Chondrocyte (in vitro differentiated cells): ENCODE data around the gene AKAP11. TPM values are rescaled to one million over a fixed set of nuclear protein-coding genes. Genes with fewer than 3 reads are reported as not detected.
"Not testable (repeated sequence)": the region's sequence is repeated elsewhere in the genome, so short reads cannot be mapped to it uniquely, and the experiment has no call there.

Experiments
- DNase-seq: peaks from one replicate; pipeline ENCODE4 v3.0.0; 2021; ENCODE audit warnings: mixed read lengths, low spot score
- H3K27ac Mint-ChIP-seq: one replicate; pipeline ENCODE4 v1.8.0; 2021; ENCODE audit warnings: mild to moderate bottlenecking, moderate library complexity, mixed read lengths; ENCODE audit not compliant: unreplicated experiment
- H3K27me3 Mint-ChIP-seq: 2 replicates; pipeline ENCODE4 v1.8.0; 2021; ENCODE audit warnings: low read depth, mixed read lengths
- H3K36me3 Mint-ChIP-seq: 2 replicates; pipeline ENCODE4 v1.8.0; 2021; ENCODE audit warnings: low read depth, mixed read lengths
- H3K4me1 Mint-ChIP-seq: 2 replicates; pipeline ENCODE4 v1.8.0; 2021; ENCODE audit warnings: low read depth, mild to moderate bottlenecking, mixed read lengths
- H3K4me3 Mint-ChIP-seq: one replicate; pipeline ENCODE4 v1.8.0; 2021; ENCODE audit warnings: mild to moderate bottlenecking, moderate library complexity, mixed read lengths; ENCODE audit not compliant: unreplicated experiment
- H3K9me3 Mint-ChIP-seq: 2 replicates; pipeline ENCODE4 v1.8.0; 2021; ENCODE audit warnings: low read depth, mixed read lengths
- long read RNA-seq: library from polyadenylated mRNA; stranded (forward); transcript quantifications from one replicate; pipeline ENCODE4 v2.0.0, GENCODE V29; 2021
- total RNA-seq: library from RNA; stranded (reverse); gene quantifications from 3 replicates; pipeline ENCODE4 v1.2.1, GENCODE V29; 2021
- TF ChIP-seq, protein P1 (sequence below): fragments of 200-600 bp; sonication (generic); IDR thresholded peaks from 2 replicates; pipeline ENCODE4 v1.5.0; 2021; ENCODE audit warnings: antibody characterized with exemption, mild to moderate bottlenecking, moderate library complexity

AKAP11 gene, protein sequence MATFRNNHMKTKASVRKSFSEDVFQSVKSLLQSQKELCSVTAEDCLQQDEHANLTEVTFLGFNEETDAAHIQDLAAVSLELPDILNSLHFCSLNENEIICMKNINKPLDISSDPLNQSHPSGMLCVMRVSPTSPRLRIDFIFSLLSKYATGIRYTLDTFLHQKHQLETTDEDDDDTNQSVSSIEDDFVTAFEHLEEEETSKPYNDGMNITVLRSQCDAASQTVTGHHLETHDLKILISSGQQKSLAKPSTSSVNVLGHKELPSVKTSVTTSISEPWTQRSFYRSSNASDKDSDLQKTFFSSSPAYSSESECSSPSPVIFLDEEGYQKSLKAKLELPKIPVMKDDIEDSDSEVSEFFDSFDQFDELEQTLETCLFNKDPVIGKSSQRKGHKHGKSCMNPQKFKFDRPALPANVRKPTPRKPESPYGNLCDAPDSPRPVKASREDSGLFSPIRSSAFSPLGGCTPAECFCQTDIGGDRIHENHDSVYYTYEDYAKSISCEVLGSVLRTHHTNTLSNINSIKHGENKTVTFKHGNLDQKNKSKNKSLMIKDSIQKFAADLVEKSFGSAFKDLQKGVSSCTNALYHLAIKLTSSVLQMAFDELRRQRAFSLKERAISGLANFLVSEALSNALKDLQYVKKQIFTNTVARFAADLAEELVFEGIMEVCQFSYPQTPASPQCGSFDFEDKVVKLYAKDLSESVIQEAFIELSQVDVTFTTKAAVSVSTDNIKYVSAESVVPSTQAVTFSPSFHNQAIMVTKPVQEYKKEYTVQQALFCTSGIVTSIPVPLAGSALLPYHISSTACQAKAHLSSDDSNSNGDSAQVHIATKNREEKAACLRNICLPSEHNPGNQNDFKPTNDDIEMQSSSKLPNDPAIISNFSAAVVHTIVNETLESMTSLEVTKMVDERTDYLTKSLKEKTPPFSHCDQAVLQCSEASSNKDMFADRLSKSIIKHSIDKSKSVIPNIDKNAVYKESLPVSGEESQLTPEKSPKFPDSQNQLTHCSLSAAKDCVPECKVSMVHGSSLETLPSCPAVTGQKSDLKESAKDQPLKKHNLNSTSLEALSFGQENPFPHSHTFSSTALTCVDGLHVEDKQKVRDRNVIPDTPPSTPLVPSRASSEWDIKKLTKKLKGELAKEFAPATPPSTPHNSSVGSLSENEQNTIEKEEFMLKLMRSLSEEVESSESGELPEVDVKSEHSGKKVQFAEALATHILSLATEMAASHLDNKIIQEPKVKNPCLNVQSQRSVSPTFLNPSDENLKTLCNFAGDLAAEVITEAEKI (N-terminal part only)
- total RNA-seq = 34.3 to 38.3 TPM (median 34.9 TPM) in 3 replicates
- long read RNA-seq = 0 reads

DNA sequence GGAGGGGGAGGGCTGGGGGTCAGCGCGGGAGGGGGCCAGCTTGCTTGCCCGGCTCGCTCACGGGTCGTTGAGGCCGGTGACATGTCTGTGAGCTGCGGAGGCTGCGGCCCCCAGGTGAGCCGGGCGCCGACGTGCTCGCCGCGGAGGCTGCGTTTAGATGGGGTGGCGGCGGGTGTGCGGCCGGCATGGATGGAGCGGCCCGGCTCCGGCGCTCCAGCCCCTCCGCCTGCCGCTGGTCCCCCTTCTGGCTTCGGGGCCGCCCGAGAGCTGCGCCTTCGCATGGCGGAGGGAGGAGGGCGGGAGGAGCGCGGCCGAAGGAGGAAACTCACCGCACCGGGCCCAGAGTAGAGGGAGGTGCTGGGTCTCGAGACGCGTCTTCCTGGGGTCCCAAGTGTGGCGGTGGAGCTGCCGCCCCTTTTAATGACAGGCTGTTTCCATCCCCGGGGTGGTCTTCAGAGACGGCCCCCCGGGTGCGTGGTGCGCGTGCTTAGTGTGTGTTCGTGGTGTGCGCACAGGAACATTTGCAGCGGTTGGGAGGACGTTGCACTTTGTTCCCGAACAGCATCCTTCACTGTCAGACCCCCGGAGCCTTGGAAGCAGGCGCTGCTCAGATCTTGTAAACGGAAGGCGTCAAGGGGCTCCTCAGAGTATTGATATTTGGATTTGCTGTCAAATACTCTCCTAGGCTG, at the start of gene AKAP11:
Gene AKAP11, plus strand, starts transcription at position 38 of the 689 bp plus-strand sequence. CDS start 14,197 bp downstream, outside the sequence.
- Mint-ChIP-seq H3K4me3 (peak within 1 kb of the TSS; percentile 98), H3K36me3 (no peaks in the 10 kb centered on the region), H3K27me3 (no peaks in the 10 kb centered on the region), H3K27ac (peak within 1 kb of the TSS; percentile 94), H3K4me1 (peaks cover 30% of the 10 kb centered on the region), H3K9me3 (peaks cover 8% of the 10 kb centered on the region)
- peak; percentile 68 for DNase-seq
- TF ChIP-seq, protein P1, sequence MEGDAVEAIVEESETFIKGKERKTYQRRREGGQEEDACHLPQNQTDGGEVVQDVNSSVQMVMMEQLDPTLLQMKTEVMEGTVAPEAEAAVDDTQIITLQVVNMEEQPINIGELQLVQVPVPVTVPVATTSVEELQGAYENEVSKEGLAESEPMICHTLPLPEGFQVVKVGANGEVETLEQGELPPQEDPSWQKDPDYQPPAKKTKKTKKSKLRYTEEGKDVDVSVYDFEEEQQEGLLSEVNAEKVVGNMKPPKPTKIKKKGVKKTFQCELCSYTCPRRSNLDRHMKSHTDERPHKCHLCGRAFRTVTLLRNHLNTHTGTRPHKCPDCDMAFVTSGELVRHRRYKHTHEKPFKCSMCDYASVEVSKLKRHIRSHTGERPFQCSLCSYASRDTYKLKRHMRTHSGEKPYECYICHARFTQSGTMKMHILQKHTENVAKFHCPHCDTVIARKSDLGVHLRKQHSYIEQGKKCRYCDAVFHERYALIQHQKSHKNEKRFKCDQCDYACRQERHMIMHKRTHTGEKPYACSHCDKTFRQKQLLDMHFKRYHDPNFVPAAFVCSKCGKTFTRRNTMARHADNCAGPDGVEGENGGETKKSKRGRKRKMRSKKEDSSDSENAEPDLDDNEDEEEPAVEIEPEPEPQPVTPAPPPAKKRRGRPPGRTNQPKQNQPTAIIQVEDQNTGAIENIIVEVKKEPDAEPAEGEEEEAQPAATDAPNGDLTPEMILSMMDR = peak; percentile 19

DNA sequence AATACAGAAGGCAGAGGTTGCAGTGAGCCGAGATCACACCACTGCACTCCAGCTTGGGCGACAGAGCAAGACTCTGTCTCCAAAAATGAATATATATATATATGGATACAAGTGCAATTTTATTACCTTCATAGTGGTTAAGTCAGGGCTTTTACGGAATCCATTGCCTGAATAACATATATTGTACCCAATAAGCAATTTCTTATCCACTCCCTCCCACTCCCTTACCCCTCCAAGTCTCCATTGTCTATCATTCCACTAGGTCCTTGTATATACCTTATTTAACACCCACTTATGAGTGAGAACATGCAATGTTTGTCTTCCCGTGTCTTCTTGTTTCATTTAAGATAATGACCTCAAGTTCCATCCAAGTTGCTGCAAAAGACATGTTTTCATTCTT, 48.3 kb upstream of the AKAP11 start:
- Mint-ChIP-seq H3K9me3 (peaks cover 2% of the 10 kb centered on the region), H3K4me1 (peaks cover 8% of the 10 kb centered on the region), H3K27ac (no peak overlapping the region), H3K4me3 (no peak overlapping the region), H3K36me3 (peaks cover 29% of the 10 kb centered on the region), H3K27me3 (no peaks in the 10 kb centered on the region)
- TF ChIP-seq, protein P1 = no peak
- no peak for DNase-seq

DNA sequence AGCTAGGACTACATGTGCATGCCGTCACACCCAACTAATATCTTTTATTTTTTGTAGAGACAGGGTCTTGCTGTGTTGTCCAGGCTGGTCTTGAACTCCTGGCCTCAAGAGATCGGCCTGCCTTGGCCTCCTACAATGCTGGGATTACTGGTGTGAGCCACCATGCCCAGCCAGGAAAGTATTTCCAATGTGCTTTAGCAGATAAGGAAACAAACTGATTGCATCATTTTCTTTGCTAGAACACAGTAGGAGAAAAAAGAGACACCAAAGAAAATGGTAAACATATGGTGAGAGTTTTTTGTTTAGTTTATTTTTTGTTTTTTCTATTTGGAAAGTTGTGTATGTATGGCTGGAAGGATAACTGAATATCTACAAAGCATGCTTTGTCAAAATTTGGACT, 46.9 kb upstream of the AKAP11 start:
- peaks cover 2% of the 10 kb centered on the region for H3K9me3 Mint-ChIP-seq
- H3K4me3 Mint-ChIP-seq = no peak overlapping the region
- TF ChIP-seq, protein P1 = no peak
- H3K27ac Mint-ChIP-seq = no peak overlapping the region
- DNase-seq = no peak
- peaks cover 30% of the 10 kb centered on the region for H3K36me3 Mint-ChIP-seq
- peaks cover 14% of the 10 kb centered on the region for H3K4me1 Mint-ChIP-seq
- H3K27me3 Mint-ChIP-seq = no peaks in the 10 kb centered on the region

DNA sequence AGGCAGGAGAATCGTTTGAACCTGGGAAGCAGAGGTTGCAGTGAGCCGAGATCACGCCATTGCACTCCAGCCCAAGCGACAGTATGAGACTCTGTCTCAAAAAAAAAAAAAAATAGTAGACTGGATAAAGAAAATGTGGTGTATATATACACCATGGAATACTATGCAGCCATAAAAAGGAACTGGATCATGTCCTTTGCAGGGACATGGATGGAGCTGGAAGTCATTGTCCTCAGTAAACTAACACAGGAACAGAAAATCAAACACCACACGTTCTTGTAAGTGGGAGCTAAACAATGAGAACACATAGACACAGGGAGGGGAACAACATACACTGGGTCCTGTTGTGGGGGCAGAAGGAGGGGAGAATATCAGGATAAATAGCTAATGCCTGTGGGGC, 45.2 kb upstream of the AKAP11 start:
- not testable (repeated sequence) for H3K4me3 Mint-ChIP-seq, DNase-seq, H3K27me3 Mint-ChIP-seq, H3K27ac Mint-ChIP-seq, H3K9me3 Mint-ChIP-seq
- Mint-ChIP-seq H3K36me3 (peaks cover 27% of the 10 kb centered on the region), H3K4me1 (peaks cover 14% of the 10 kb centered on the region)

DNA sequence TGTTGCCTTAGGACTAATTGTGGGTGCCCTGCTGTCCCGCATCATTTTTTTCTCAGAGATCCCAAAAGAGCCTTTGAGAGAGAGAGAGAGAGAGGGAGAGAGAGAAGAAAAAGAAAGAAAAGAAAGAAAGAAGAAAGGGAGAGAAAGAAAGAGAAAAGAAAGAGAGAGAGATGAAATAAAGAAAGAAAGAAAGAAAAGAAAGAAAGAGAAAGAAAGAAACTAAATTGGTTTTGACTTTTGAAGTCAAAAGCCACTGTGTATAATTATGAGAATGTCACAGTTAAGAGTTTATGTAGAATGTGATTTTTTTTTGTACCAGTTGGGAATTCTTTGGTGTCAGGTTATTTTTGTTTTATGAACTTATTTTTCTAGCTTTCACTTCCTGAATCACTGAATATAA, 43.4 kb upstream of the AKAP11 start:
- no peak for DNase-seq
- Mint-ChIP-seq H3K4me3 (no peak overlapping the region), H3K27me3 (no peaks in the 10 kb centered on the region), H3K27ac (peak overlapping the region; percentile 6), H3K36me3 (peaks cover 27% of the 10 kb centered on the region), H3K4me1 (peaks cover 14% of the 10 kb centered on the region), H3K9me3 (peaks cover 2% of the 10 kb centered on the region)
- TF ChIP-seq, protein P1 = no peak
